ENCODE measurements around the gene DUSP23.

GRCh38 chr1:159763686-159764085 is 17.1 kb upstream of the DUSP23 start:
- TF ChIP-seq CTCF (IDR thresholded peaks at IDR 0.05 in 2 of 3, conservative IDR thresholded peaks at IDR 0.05 in 1 of 3; ENCODE audit: borderline replicate concordance in 1 of 3, insufficient read depth in 1 of 3, low read depth in 2 of 3, low read length in 2 of 3) (no peak), POLR2A (IDR thresholded peaks at IDR 0.05; ENCODE audit: borderline replicate concordance, extremely low read depth, insufficient read depth, insufficient read length) (no peak), SIN3A (IDR thresholded peaks at IDR 0.05; ENCODE audit: low read depth) (no peak), ZNF274 (IDR thresholded peaks at IDR 0.05; ENCODE audit: low read depth, low read length) (no peak), ELF1 (IDR thresholded peaks at IDR 0.05; ENCODE audit: borderline replicate concordance, low read depth) (no peak), EZH2 (IDR thresholded peaks at IDR 0.05) (no peak), TCF7L2 (IDR thresholded peaks at IDR 0.05; ENCODE audit: borderline replicate concordance, extremely low read depth, insufficient read depth, insufficient read length) (no peak), SRF (IDR thresholded peaks at IDR 0.05; ENCODE audit: low read depth) (no peak)
